Activated naive CD4-positive, alpha-beta T cell treated with anti-CD3 and anti-CD28 coated beads, Interleukin-2, amount 10 ng/mL, durations not matched to agents 7 days and 5 days (primary cell): ENCODE data around the gene PDPR.
"Not testable (repeated sequence)": the region's sequence is repeated elsewhere in the genome, so short reads cannot be mapped to it uniquely, and the experiment has no call there.

Experiments
- CTCF ChIA-PET: fragments of 350-600 bp; sonication (Branson Sonifier 250); formaldehyde crosslinking; loops from one replicate; lab custom pipeline; 2021; ENCODE audit warnings: antibody characterized with exemption; lab: Charles Lee
- DNase-seq: peaks from one replicate; pipeline ENCODE4 v3.0.0-alpha.2; 2020
- H3K27ac Mint-ChIP-seq: one replicate; pipeline ENCODE4 v1.8.0; 2021; ENCODE audit warnings: mild to moderate bottlenecking, moderate library complexity, mixed read lengths
- H3K27me3 Mint-ChIP-seq: one replicate; pipeline ENCODE4 v1.8.0; 2021; ENCODE audit warnings: mild to moderate bottlenecking, mixed read lengths
- H3K36me3 Mint-ChIP-seq: one replicate; pipeline ENCODE4 v1.8.0; 2021; ENCODE audit warnings: mixed read lengths
- H3K4me1 Mint-ChIP-seq: one replicate; pipeline ENCODE4 v1.8.0; 2021; ENCODE audit warnings: mixed read lengths
- H3K4me3 Mint-ChIP-seq: one replicate; pipeline ENCODE4 v1.8.0; 2021; ENCODE audit warnings: mild to moderate bottlenecking, moderate library complexity, mixed read lengths
- H3K9me3 Mint-ChIP-seq: one replicate; pipeline ENCODE4 v1.8.0; 2021; ENCODE audit warnings: mixed read lengths

Gene PDPR

DNA sequence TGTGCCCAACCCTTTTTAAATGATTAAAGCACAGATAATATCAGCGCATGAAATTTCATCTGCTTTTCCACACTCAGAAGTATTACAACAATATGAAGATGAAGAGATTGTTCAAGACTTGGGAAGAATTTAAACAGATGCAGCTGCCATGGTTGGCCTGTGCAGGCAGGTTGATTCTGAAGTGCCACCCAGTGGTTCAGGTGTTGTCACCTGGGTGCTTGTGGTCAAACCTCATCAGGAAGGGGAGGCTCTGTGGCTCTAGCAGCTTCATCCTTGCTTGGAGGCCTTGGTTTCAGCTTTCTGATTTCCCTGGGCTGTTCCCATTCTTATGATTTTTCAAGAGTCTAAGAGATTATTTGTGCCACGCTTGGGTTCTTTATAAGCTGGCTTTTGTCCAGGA is 37.3 kb downstream of the PDPR start:
- no peak for DNase-seq
- CTCF ChIA-PET: no interaction called here

DNA sequence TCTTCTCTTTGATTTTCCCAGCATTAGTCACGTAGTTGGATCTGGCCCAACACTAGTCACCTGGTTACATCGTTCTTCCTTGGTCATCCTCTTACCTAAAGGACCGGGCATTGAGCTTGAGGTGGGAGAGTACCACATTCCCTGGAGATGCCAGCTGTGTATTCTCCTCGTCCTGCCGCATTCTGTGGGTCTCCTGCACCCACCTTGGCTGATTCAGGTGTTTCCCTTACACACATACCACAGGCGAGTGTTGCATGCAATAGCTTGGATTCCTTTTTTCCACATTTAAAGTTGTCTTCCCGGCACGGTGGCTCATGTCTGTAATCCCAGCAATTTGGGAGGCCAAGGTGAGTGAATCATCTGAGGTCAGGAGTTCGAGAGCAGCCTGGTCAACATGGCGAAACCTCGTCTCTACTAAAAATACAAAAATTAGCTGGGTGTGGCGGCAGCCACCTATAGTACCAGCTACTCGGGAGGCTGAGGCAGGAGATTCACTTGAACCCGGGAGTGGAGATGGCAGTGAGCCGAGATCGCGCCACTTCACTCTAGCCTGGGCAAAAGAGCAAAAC is 37.9 kb downstream of the PDPR start:
- Mint-ChIP-seq H3K27me3 (no peaks in the 10 kb centered on the region), H3K36me3 (peaks cover 53% of the 10 kb centered on the region), H3K9me3 (no peaks in the 10 kb centered on the region), H3K4me3 (no peak overlapping the region), H3K4me1 (peaks cover 5% of the 10 kb centered on the region), H3K27ac (no peak overlapping the region)
- DNase-seq: no peak
- CTCF ChIA-PET: no interaction called here

More for the DNA sequence above, 37.3 kb downstream of the PDPR start:
- Mint-ChIP-seq H3K36me3 (peaks cover 46% of the 10 kb centered on the region), H3K27ac (no peak overlapping the region), H3K4me1 (peaks cover 5% of the 10 kb centered on the region), H3K9me3 (no peaks in the 10 kb centered on the region), H3K27me3 (no peaks in the 10 kb centered on the region), H3K4me3 (no peak overlapping the region)

DNA sequence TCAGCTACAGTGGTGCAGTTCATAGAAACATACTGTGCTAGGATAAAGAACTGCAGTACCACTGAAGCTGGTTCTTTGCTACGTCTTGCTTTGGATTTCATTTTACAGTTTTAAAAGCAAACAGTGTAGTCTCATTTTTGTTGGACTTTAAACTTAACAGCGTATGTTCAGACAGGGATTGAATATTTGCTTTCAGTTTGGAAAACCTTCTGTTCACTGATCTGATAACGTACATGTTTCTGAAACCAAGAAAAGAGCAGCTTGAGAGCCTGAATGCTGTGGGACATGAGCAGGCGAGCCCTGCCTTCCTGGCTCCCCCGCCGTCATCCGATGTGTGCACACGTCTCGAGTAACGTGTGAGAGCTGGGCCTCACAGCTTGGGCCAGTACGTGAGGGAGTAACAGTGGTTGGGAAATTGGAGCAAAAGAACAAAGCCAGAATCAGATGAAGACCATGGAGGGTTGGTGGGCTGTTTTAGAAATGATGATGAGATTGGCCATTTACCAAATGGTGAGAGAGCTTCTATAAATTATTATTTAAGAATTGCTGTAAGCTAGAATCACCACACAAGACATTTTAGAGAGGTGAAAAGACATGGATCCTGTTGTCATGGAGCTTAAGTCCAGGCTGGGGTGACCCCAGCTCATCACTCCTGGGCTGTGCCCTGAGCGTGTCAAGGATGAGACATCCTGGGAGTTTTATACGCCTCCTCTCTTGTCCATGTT is 38.6 kb downstream of the PDPR start:
- no peaks in the 10 kb centered on the region for H3K9me3 Mint-ChIP-seq
- H3K27me3 Mint-ChIP-seq: no peaks in the 10 kb centered on the region
- no peak overlapping the region for H3K27ac Mint-ChIP-seq
- CTCF ChIA-PET: interaction anchor here (0.8 kb wide), 1 partner anchor 10 kb away, joined by 5 read pairs; no protein-coding TSS in a partner anchor
- no peak overlapping the region for H3K4me3 Mint-ChIP-seq
- H3K4me1 Mint-ChIP-seq: peaks cover 5% of the 10 kb centered on the region
- peaks cover 58% of the 10 kb centered on the region for H3K36me3 Mint-ChIP-seq
- DNase-seq: no peak

DNA sequence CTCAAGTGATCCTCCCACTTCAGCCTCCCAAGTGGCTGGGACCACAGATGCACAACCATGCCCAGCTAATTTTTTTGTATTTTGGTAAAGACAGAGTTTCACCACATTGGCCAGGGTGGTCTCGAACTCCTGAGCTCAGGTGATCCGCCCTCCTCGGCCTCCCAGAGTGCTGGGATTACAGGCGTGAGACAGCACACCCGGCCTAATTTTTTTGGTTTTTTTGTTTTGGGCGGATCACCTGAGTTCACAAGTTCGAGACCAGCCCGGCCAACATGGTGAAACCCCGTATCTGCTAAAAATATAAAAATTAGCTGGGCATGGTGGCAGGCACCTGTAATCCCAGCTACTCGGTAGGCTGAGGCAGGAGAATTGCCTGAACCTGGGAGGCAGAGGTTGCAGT is 40.6 kb downstream of the PDPR start:
- not testable (repeated sequence) for H3K27me3 Mint-ChIP-seq, H3K4me1 Mint-ChIP-seq, H3K4me3 Mint-ChIP-seq, H3K27ac Mint-ChIP-seq, DNase-seq, H3K9me3 Mint-ChIP-seq
- H3K36me3 Mint-ChIP-seq: peaks cover 45% of the 10 kb centered on the region
- CTCF ChIA-PET: interaction anchor here (1.2 kb wide), 1 partner anchor 112 kb away, joined by 4 read pairs; no protein-coding TSS in a partner anchor

DNA sequence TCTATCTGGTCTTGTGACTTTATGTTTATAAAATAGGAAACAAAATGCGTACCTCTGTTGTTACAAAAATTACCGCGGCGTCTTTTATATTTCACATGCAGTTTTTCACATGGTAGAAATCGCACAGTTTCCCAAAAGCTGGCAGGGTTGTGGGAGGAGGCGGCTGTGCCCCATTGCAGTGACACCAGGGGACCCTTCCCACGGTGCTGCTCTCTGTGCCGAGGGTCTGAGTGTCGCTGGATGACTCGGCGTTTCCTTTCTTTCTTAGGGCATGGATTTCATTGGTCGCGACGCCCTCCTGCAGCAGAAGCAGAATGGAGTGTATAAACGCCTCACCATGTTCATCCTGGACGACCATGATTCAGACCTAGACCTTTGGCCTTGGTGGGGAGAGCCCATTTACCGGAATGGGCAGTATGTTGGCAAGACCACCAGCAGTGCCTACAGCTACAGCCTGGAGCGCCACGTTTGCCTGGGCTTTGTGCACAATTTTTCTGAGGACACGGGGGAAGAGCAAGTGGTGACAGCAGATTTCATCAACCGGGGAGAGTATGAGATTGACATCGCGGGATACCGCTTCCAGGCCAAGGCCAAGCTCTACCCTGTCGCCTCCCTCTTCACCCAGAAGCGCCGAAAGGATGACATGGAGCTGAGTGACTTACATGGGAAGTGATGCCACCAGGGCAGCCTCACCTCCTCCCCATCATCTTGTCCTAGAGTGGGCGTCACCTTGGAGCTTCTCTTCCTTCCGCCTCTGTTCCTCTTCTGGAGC is 42.3 kb downstream of the PDPR start:
- no peak for DNase-seq
- peaks cover 3% of the 10 kb centered on the region for H3K4me1 Mint-ChIP-seq
- no peaks in the 10 kb centered on the region for H3K9me3 Mint-ChIP-seq
- peaks cover 39% of the 10 kb centered on the region for H3K36me3 Mint-ChIP-seq
- H3K27ac Mint-ChIP-seq: no peak overlapping the region
- CTCF ChIA-PET: interaction anchor here (1.1 to 1.2 kb wide), 2 partner anchors 9 to 111 kb away, joined by 3 to 5 read pairs; no protein-coding TSS in a partner anchor
- H3K4me3 Mint-ChIP-seq: no peak overlapping the region
- no peaks in the 10 kb centered on the region for H3K27me3 Mint-ChIP-seq

DNA sequence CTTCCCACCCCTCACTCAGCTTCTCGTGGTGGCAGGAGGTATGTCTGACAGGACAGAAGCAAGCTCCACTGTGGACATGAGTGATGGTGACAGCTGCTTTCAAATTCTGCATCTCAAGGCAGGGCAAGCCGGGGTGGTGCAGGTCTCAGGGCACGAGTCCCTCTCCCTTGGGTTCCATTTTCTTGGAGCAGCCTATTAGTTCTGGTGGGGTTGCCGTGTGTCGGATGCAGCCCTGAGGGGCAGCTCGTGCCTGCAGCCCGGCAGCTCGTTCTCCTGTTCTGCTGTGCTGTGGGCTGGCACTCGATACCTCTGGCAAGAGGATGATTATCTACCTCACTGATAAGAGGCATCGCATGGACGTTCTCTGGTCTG is 43.0 kb downstream of the PDPR start:
- CTCF ChIA-PET: interaction anchor here (1.1 to 1.2 kb wide), 2 partner anchors 9 to 110 kb away, joined by 3 to 5 read pairs; no protein-coding TSS in a partner anchor
- peaks cover 32% of the 10 kb centered on the region for H3K36me3 Mint-ChIP-seq
- no peak overlapping the region for H3K27ac Mint-ChIP-seq
- no peaks in the 10 kb centered on the region for H3K27me3 Mint-ChIP-seq
- H3K4me3 Mint-ChIP-seq: no peak overlapping the region
- no peak for DNase-seq
- H3K9me3 Mint-ChIP-seq: no peaks in the 10 kb centered on the region
- H3K4me1 Mint-ChIP-seq: no peaks in the 10 kb centered on the region

DNA sequence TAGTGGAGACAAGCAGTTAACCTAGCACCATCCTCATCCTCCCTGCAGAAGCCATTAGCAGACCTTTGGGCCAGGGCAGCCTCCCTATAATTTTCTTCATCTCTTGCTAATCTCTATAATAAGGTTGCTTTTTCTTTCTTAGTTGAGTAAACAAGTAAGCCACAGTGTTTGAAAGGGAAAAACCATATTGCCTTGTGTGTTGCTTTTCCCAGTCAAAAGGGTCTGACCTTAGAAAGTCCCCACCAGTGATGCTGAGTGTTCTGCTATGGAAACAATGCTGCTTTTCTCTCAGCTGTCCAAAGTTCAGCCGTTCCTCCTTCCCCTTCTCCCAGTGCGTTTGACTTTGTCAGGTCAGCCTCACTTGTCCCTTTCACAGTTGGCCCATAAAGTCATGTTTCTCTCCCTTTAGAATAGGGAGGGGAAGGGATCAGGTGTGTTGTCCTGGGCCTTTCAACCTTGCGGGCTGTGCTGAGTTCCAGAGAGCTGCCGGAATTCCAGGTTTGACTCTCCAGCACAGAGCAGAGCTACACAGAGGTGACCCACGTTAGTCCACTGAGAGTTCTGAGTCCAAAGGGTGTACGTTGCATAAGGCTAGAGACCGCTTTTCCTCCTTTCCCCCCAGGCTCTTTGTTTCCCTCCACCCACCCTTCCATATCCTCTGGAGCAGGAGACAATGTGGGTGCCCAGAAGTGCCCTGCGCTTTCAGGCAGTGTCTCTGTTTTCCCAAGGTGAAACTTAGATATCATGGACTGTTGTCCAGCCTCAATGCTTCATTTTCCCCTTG is 43.5 kb downstream of the PDPR start:
- Mint-ChIP-seq H3K4me1 (no peaks in the 10 kb centered on the region), H3K9me3 (no peaks in the 10 kb centered on the region), H3K27me3 (no peaks in the 10 kb centered on the region), H3K27ac (no peak overlapping the region), H3K4me3 (no peak overlapping the region), H3K36me3 (peaks cover 28% of the 10 kb centered on the region)
- no peak for DNase-seq
- CTCF ChIA-PET: interaction anchor here (1.2 kb wide), 1 partner anchor 8 kb away, joined by 3 read pairs; no protein-coding TSS in a partner anchor

DNA sequence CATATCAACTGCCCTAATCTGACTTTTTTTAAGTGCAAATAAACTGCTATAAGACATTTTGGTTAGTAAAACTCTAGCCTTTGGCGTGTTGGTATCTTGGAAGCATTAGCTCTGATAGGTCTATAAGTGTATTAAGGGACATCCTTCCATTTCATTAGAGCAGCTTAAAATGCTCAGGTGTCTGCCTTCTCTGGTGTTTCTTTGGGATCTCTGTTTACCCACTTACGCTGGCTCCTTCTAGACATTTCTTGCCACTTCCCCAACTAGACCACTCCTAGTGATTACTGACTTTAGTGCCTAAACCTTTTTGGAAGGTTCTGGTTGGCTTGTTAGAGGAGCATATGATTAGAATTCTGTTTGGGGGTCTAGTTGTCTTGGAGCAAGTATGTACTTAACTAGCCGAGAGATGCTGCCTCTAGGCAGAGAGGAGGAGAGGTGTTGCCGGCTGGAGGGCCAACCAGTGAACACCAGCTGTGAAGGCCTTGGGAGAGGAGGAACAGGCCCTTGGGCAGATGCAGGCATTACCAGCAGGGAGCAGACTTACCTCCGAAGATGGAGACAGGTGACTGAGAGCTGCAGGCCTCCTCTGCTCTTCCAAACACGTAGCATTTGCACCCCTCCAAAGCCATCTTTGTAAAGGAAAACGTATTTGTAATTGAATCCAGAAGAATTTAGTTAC is 44.3 kb downstream of the PDPR start:
- Mint-ChIP-seq H3K36me3 (peaks cover 23% of the 10 kb centered on the region), H3K9me3 (no peaks in the 10 kb centered on the region), H3K27ac (no peak overlapping the region), H3K4me3 (no peak overlapping the region), H3K27me3 (no peaks in the 10 kb centered on the region), H3K4me1 (no peaks in the 10 kb centered on the region)
- CTCF ChIA-PET: no interaction called here
- no peak for DNase-seq

DNA sequence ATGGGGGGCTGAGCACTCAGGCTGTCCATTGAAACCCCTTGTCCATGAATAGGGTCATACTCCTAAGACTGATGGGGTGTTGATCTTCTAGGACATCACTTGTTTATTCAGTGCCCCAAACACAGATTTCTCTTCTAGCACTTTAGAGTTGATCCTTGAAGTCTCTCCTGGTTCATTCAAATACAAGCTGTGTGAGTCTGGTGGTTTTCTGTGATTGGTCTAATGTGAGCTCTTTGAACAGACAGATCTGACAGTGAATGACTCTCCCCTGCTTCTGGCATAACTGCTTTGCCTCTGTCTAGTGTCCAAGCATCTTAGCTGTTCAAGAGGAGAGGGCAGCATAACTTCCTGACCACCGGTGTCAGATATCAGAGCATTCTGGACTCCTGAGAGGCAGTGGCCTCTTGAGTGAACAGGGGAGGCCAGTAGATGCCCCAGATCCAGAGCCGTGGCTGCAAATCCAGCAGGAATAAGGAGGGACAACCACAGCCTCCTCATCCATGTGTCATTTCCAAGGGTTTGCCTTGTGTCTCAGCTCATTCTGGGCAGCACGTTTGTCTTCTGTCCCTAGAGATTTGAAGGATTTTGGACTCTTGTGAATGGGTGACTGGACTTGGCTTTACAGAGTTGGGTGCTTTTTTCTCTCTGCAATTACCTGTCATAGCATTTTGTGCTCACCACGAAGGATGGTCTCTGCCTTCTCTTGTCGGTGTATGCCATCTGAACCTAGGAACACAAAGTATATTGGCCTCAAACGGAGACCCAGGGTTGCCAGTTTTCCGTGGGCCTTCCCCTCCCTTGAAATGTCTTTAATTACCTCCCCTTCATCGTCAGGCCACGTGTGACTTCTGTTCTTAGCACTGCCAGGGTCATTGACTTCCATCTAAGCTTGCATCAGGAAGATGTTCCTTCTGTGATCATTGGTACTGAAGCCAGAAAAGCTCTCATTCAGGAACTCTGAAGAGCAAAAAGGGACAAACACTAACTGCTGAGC is 45.5 kb downstream of the PDPR start:
- H3K27me3 Mint-ChIP-seq: no peaks in the 10 kb centered on the region
- H3K27ac Mint-ChIP-seq: no peak overlapping the region
- H3K4me3 Mint-ChIP-seq: no peak overlapping the region
- H3K36me3 Mint-ChIP-seq: peaks cover 20% of the 10 kb centered on the region
- CTCF ChIA-PET: no interaction called here
- H3K4me1 Mint-ChIP-seq: no peaks in the 10 kb centered on the region
- no peak for DNase-seq
- no peaks in the 10 kb centered on the region for H3K9me3 Mint-ChIP-seq

DNA sequence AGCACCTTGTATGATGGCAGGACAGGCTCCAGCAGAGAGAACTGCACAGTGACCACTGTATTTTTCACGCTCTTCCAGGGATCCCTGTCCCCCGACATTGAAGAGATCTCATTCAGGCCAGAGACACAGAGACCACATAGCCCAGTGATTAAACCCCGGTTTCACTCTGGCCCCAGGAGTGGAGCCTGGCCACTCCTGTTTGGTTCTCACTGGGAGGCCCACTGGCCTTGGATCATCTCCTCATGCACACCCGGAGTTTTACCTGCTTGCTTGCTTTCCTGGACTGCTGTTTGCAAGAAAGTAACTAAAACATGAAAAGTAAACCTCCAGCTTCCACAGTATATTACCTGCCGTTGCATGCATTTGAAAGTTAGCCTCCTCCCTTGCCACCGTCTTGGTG is 46.3 kb downstream of the PDPR start:
- H3K9me3 Mint-ChIP-seq: no peaks in the 10 kb centered on the region
- H3K4me3 Mint-ChIP-seq: no peak overlapping the region

DNA sequence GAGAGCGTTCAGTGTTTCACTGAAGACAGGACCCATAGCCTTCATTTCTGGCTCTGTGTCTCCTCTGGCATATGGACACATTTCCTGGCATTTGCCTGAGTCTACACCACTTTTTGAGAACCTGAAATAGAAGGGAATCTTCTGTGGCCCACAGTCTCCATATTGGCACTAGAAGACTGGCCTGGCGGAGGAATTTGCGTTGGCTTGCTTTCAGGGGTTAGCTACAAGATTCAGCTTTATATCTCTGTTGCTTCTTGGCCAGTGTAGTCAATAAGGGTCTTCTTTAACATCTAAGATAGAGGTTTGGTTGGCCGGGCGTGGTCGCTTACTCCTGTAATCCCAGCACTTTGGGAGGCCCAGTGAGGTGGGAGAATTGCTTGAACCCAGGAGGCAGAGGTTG is 46.7 kb downstream of the PDPR start:
- Mint-ChIP-seq H3K4me3 (no peak overlapping the region), H3K9me3 (no peaks in the 10 kb centered on the region), H3K36me3 (peaks cover 19% of the 10 kb centered on the region), H3K27me3 (no peaks in the 10 kb centered on the region), H3K27ac (no peak overlapping the region), H3K4me1 (no peaks in the 10 kb centered on the region)
- no peak for DNase-seq
- CTCF ChIA-PET: no interaction called here

More for the DNA sequence above, 46.3 kb downstream of the PDPR start:
- CTCF ChIA-PET: no interaction called here
- no peaks in the 10 kb centered on the region for H3K27me3 Mint-ChIP-seq
- DNase-seq: no peak
- peaks cover 20% of the 10 kb centered on the region for H3K36me3 Mint-ChIP-seq
- no peak overlapping the region for H3K27ac Mint-ChIP-seq
- H3K4me1 Mint-ChIP-seq: no peaks in the 10 kb centered on the region

DNA sequence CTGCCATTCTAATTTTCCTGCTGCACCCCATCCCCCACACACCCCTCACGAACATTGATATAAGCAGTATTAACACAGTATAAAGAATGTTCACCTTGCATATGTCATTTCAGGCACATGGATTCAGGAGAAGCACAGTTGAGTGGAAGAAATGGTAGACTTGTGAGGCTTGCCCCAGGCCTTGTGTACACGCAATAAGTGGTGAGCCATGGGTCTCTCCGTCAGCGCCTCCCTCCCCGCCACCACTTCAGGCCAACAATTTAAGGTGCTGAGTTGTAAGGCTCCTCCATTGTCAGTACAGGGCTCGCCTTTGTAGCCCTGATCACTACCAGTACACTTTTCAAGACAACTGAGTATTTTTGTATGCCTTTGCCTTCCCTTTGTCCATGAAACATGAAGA is 47.2 kb downstream of the PDPR start:
- no peak overlapping the region for H3K27ac Mint-ChIP-seq
- peaks cover 14% of the 10 kb centered on the region for H3K36me3 Mint-ChIP-seq
- DNase-seq: no peak
- H3K4me3 Mint-ChIP-seq: no peak overlapping the region
- no peaks in the 10 kb centered on the region for H3K4me1 Mint-ChIP-seq
- no peaks in the 10 kb centered on the region for H3K9me3 Mint-ChIP-seq
- CTCF ChIA-PET: interaction anchor here (1.9 kb wide), 1 partner anchor 9 kb away, joined by 5 read pairs; no protein-coding TSS in a partner anchor
- no peaks in the 10 kb centered on the region for H3K27me3 Mint-ChIP-seq
